B cell (primary cell): ENCODE data around the gene STYXL1. TPM values are rescaled to one million over a fixed set of nuclear protein-coding genes. Genes with fewer than 3 reads are reported as not detected.

Experiments
- ATAC-seq: fragments of 200-7000 bp; cut with Tn5 transposase; one replicate; pipeline ENCODE4 v1.10.0; 2021; ENCODE audit warnings: low read depth, mild to moderate bottlenecking, moderate number of reproducible peaks, moderate library complexity
- CTCF ChIA-PET: fragments of 350-600 bp; sonication (Branson Sonifier 250); formaldehyde crosslinking; loops from one replicate; lab custom pipeline; 2021; ENCODE audit warnings: antibody characterized with exemption, inconsistent platforms; lab: Charles Lee
- POLR2A ChIA-PET: fragments of 350-600 bp; sonication (Branson Sonifier 250); formaldehyde crosslinking; loops from one replicate; lab custom pipeline; 2021; ENCODE audit warnings: antibody characterized with exemption; lab: Charles Lee
- DNase-seq: peaks from one replicate; pipeline ENCODE4 v3.0.0; 2013
- H2AFZ ChIP-seq: 2 replicates; pipeline ENCODE4 v1.6.1; 2012; ENCODE audit warnings: mild to moderate bottlenecking, low read depth, low read length; ENCODE audit not compliant: insufficient read depth, poor library complexity, severe bottlenecking
- H3K27ac ChIP-seq, 2 donors: 1 replicate in 1 of 2; 2 replicates in 1 of 2; pipeline ENCODE4 v1.5.1; 2012 to 2013; ENCODE audit warnings: low read length in 2 of 2, mild to moderate bottlenecking in 2 of 2, moderate library complexity in 1 of 2
- H3K27me3 ChIP-seq, 4 experiments: fragments of 200-600 bp in 1 of 4; sonication (generic) in 1 of 4; replicated peaks in 1 of 4; 1 replicate in 2 of 4; 2 replicates in 2 of 4; pipeline versions ENCODE4 v1.6.1 to v1.7.0; 2013 to 2016; ENCODE audit warnings: low read length in 3 of 4, mild to moderate bottlenecking in 2 of 4, mixed read lengths in 1 of 4, moderate library complexity in 1 of 4; ENCODE audit not compliant: insufficient read depth in 4 of 4, control insufficient read depth in 3 of 4; ENCODE audit errors: control extremely low read depth in 1 of 4
- H3K36me3 ChIP-seq, 2 experiments: replicated peaks in 1 of 2; 1 replicate in 1 of 2; 2 replicates in 1 of 2; pipeline versions ENCODE4 v1.6.1 to v1.7.1; 2013; ENCODE audit warnings: low read length in 1 of 2; ENCODE audit not compliant: insufficient read depth in 2 of 2, control insufficient read depth in 1 of 2; ENCODE audit errors: control extremely low read depth in 1 of 2, extremely low read depth in 1 of 2
- H3K4me1 ChIP-seq, 2 donors: fragments of 200-600 bp in 1 of 2; sonication (generic) in 1 of 2; 1 replicate in 1 of 2; 2 replicates in 1 of 2; pipeline versions ENCODE4 v1.5.1 to v1.6.1; 2013 to 2017; ENCODE audit warnings: low read length in 2 of 2; ENCODE audit not compliant: control insufficient read depth in 2 of 2, insufficient read depth in 2 of 2
- H3K4me2 ChIP-seq: replicated peaks from 2 replicates; pipeline ENCODE3; 2012; ENCODE audit warnings: mild to moderate bottlenecking, low read depth, low read length; ENCODE audit not compliant: poor library complexity, severe bottlenecking
- H3K4me3 ChIP-seq, 5 experiments: fragments of 200-600 bp in 1 of 5; sonication (generic) in 1 of 5; 1 replicate in 3 of 5; 2 replicates in 2 of 5; pipeline versions ENCODE4 v1.5.1 to v1.7.0; 2011 to 2016; ENCODE audit warnings: low read length in 4 of 5, mild to moderate bottlenecking in 4 of 5, low read depth in 2 of 5, control low read depth in 1 of 5, moderate library complexity in 1 of 5; ENCODE audit not compliant: insufficient read depth in 1 of 5; ENCODE audit errors: control extremely low read depth in 1 of 5, extremely low read depth in 1 of 5
- H3K79me2 ChIP-seq: fragments of 200-600 bp; sonication (generic); one replicate; pipeline ENCODE4 v1.6.0; 2016; ENCODE audit warnings: low read length; ENCODE audit not compliant: control insufficient read depth, insufficient read depth
- H3K9ac ChIP-seq: fragments of 200-600 bp; sonication (generic); 2 replicates; pipeline ENCODE4 v1.6.1; 2017; ENCODE audit warnings: mild to moderate bottlenecking, low read length, moderate library complexity
- H3K9me3 ChIP-seq, 3 donors: one replicate each; pipeline versions ENCODE4 v1.6.1 to v1.7.1; 2013; ENCODE audit warnings: low read length in 2 of 3; ENCODE audit not compliant: control insufficient read depth in 2 of 3, insufficient read depth in 1 of 3; ENCODE audit errors: control extremely low read depth in 1 of 3
- H4K20me1 ChIP-seq: 2 replicates; pipeline ENCODE4 v1.6.0; 2012; ENCODE audit warnings: mild to moderate bottlenecking, low read length; ENCODE audit not compliant: insufficient read depth, control insufficient read depth, poor library complexity, severe bottlenecking
- H3K27ac Mint-ChIP-seq: one replicate; pipeline ENCODE4 v1.8.0; 2021; ENCODE audit warnings: mixed read lengths
- H3K27me3 Mint-ChIP-seq: one replicate; pipeline ENCODE4 v1.8.0; 2021; ENCODE audit warnings: mixed read lengths
- H3K4me1 Mint-ChIP-seq: one replicate; pipeline ENCODE4 v1.8.0; 2021; ENCODE audit warnings: mixed read lengths
- H3K4me3 Mint-ChIP-seq: one replicate; pipeline ENCODE4 v1.8.0; 2021; ENCODE audit warnings: mixed read lengths
- H3K9me3 Mint-ChIP-seq: one replicate; pipeline ENCODE4 v1.8.0; 2022; ENCODE audit warnings: mixed read lengths; ENCODE audit not compliant: insufficient read depth
- CTCF ChIP-seq: fragments of 200-600 bp; IDR thresholded peaks from one replicate; pipeline ENCODE4 v1.8.0; 2022; ENCODE audit warnings: antibody characterized with exemption, mild to moderate bottlenecking
- EZH2 ChIP-seq: IDR thresholded peaks from 2 replicates; pipeline ENCODE4 v1.6.1; 2012; ENCODE audit warnings: borderline replicate concordance, low read depth, mild to moderate bottlenecking, moderate library complexity, low read length; ENCODE audit not compliant: insufficient read depth, poor library complexity, severe bottlenecking
- WGBS: methylation state at CpG from one replicate; pipeline ENCODE4 v1.1.5; 2013; ENCODE audit warnings: missing lambda C conversion rate; ENCODE audit not compliant: insufficient coverage; 5-methylcytosine and 5-hydroxymethylcytosine counted together
- intact Hi-C: fragments of 100-400 bp; cut with micrococcal nuclease; formaldehyde crosslinking; loops from one replicate; pipeline ENCODE4 v1.10.0; 2022
- polyA plus RNA-seq: library from polyadenylated mRNA; depleted of rRNA; stranded (reverse); fragments of >200 nt; gene quantifications from 2 replicates; pipeline ENCODE4 v1.2.3, GENCODE V29; 2012
- total RNA-seq, 2 donors: library from RNA; stranded (reverse); fragments of 120-200 nt in 1 of 2; gene quantifications; 1 replicate in 1 of 2; 2 replicates in 1 of 2; pipeline versions ENCODE4 v1.2.3 to v1.2.4, GENCODE V29; 2013 to 2022

The STYXL1 gene
- total and polyA plus RNA-seq, 2 donors (not counting 1 experiment from before 2014, with no cell fraction given) = 15.2 to 29.3 TPM

- Mint-ChIP-seq H3K9me3 (no peaks in the 10 kb centered on the region), H3K27ac (peak within 1 kb of the TSS; percentile 67), H3K4me3 (peak within 1 kb of the TSS; percentile 80), H3K27me3 (no peaks in the 10 kb centered on the region), H3K4me1 (peaks cover 36% of the 10 kb centered on the region)
- no peak for TF ChIP-seq CTCF
- no peak for TF ChIP-seq EZH2
- ChIA-PET CTCF (no interaction called here), POLR2A (interaction anchor here (0.7 to 1.2 kb wide), 2 partner anchors 53 to 80 kb away, joined by 3 to 5 read pairs; partner anchors contain the start of genes MDH2, POR and STYXL1)
- intact Hi-C loops = loop anchor here (2.0 kb wide), 4 partner anchors 54 to 256 kb away; partner anchors contain the start of genes HIP1, MDH2, POR and RHBDD2
- peak within 1 kb of the TSS; percentile 85 for H2AFZ ChIP-seq
- H3K9me3 ChIP-seq = no peaks in the 10 kb centered on the region
- H3K4me3 ChIP-seq = peak within 1 kb of the TSS; percentile 17 to 94 (median 90)
- H3K79me2 ChIP-seq = peaks cover 5% of the 10 kb centered on the region
- no peaks in the 10 kb centered on the region for H4K20me1 ChIP-seq
- H3K4me1 ChIP-seq = peaks cover 8 to 22% of the 10 kb centered on the region in 2 donors
- no peaks in the 10 kb centered on the region for H3K27me3 ChIP-seq
- H3K27ac ChIP-seq = peak within 1 kb of the TSS in 1 of 2 donors; percentile 70
- H3K36me3 ChIP-seq = no peaks in the 10 kb centered on the region
- ATAC-seq = peak; percentile 99
- H3K9ac ChIP-seq = peak within 1 kb of the TSS; percentile 89
- H3K4me2 ChIP-seq = peak within 1 kb of the TSS; percentile 100
- 4% methylated on average over 50 of the region's 51 CpGs for WGBS
- peak; percentile 93 for DNase-seq
Observed at GRCh38 chr7:75994388-75995051, 53.3 kb downstream of the STYXL1 start, which contains the start of gene TMEM120A. TSS of gene TMEM120A (minus strand) at chr7:75994595. CDS start at chr7:75994570, 25 bp downstream.
